Left lung (tissue), 10 donors: ENCODE measurements around the gene PMFBP1. TPM values are rescaled to one million over a fixed set of nuclear protein-coding genes. Genes with fewer than 3 reads are reported as not detected.
"Not testable (repeated sequence)": the region's sequence is repeated elsewhere in the genome, so short reads cannot be mapped to it uniquely, and the experiment has no call there.

Experiments
- ATAC-seq: fragments of 200-7000 bp; cut with Tn5 transposase; one replicate; pipeline ENCODE4 v1.9.1; 2020; ENCODE audit warnings: moderate library complexity
- DNase-seq, 4 donors: peaks; one replicate each; pipeline ENCODE4 v3.0.0-alpha.2; 2013 to 2020
- H3K27ac ChIP-seq, 2 donors: fragments of 200-600 bp; sonication (generic) in 1 of 2; one replicate each; pipeline versions ENCODE4 v1.5.0 to v1.8.0; 2020 to 2021
- H3K27me3 ChIP-seq, 2 donors: fragments of 200-600 bp; sonication (generic) in 1 of 2; one replicate each; pipeline versions ENCODE4 v1.5.0 to v1.8.0; 2020 to 2021
- H3K36me3 ChIP-seq, 2 donors: fragments of 200-600 bp; sonication (generic) in 1 of 2; one replicate each; pipeline versions ENCODE4 v1.5.0 to v1.8.0; 2020 to 2021
- H3K4me1 ChIP-seq, 2 donors: fragments of 200-600 bp; one replicate each; pipeline ENCODE4 v1.8.0; 2021
- H3K4me3 ChIP-seq, 2 donors: fragments of 200-600 bp; sonication (generic) in 1 of 2; one replicate each; pipeline versions ENCODE4 v1.5.0 to v1.8.0; 2020 to 2021; ENCODE audit warnings: mild to moderate bottlenecking in 1 of 2
- H3K9me3 ChIP-seq, 2 donors: fragments of 200-600 bp; sonication (generic) in 1 of 2; one replicate each; pipeline versions ENCODE4 v1.5.0 to v1.8.0; 2020 to 2021
- intact Hi-C, 2 donors: fragments of 100-400 bp; cut with DNase I; formaldehyde crosslinking; loops; one replicate each; pipeline versions ENCODE4 v1.11.2 to v1.14.2; 2022
- polyA plus RNA-seq, 6 donors: library from polyadenylated mRNA; unstranded; fragments of 120-200 nt; gene quantifications; one replicate each; pipeline ENCODE4 v1.2.1, GENCODE V29; 2013; ENCODE audit not compliant: insufficient read length in 6 of 6
- total RNA-seq, 2 donors: library from RNA; stranded (reverse); fragmentation: NEBNext Ultra II Directional; extraction: Animal tissue kit (Norgen Biotek cat#: 25700); gene quantifications; one replicate each; pipeline ENCODE4 v1.2.1, GENCODE V29; 2021
- TF ChIP-seq, protein P1 (sequence below), 2 donors: fragments of 200-600 bp; sonication (generic) in 1 of 2; IDR thresholded peaks; one replicate each; pipeline versions ENCODE4 v1.5.0 to v1.8.0; 2021; ENCODE audit warnings: antibody characterized with exemption in 2 of 2
- donor health status: DM: no; HTN: yes; CAD: no.
- donor health status: DM: no; HTN: no; CAD: no.

The PMFBP1 gene
- total and polyA plus RNA-seq, 8 donors, result 0.47 to 6.5 (median 4.9) TPM

DNA sequence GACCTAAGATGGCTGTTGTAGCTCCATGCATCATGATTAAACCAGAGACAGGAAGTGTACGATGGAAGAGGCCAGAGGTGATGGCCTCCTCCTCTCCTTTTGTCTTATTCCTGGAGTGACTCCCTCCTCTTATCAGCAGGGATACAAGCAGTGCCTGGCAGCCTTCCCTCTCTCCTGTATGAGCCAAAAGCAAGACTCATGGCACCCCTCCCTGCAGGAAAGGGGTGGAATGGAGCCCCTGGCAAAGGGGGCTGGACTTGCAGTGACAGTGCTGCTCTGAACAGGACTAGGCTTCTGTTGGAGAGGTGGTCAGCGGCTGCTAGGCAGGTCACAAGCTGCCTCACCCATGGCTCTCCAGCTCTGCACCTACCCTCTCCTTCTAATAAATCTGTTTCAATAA, 87.0 kb downstream of the PMFBP1 start:
- no peak for DNase-seq
- intact Hi-C loops, result no loop called here

DNA sequence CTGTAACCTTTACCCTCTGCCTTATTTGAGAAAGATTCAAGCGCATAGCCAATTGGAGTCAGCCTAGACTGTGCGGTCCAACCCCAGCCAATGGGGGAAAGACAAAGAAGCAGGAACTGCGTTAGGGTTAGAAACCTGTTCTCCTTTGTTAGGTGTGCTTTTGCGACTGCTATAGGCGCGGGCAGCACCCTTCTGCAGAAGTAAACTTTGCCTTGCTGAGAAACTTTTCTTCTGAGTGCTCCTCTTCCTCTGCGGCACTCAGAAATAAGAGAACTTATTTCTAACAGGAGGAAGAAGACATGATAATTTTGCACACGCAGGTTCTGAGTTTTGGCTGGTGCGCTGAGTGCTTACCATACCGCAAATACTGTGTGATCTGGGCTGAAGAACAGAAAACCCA, 87.5 kb downstream of the PMFBP1 start:
- no peak for DNase-seq
- Histone ChIP-seq H3K36me3 (peaks cover 0 to 55% of the 10 kb centered on the region in 2 donors), H3K27ac (no peak overlapping the region), H3K27me3 (no peaks in the 10 kb centered on the region), H3K4me3 (no peak overlapping the region), H3K4me1 (no peaks in the 10 kb centered on the region), H3K9me3 (peaks cover 0 to 13% of the 10 kb centered on the region in 2 donors)
- no peak for ATAC-seq
- intact Hi-C loops, result no loop called here
- TF ChIP-seq, protein P1, sequence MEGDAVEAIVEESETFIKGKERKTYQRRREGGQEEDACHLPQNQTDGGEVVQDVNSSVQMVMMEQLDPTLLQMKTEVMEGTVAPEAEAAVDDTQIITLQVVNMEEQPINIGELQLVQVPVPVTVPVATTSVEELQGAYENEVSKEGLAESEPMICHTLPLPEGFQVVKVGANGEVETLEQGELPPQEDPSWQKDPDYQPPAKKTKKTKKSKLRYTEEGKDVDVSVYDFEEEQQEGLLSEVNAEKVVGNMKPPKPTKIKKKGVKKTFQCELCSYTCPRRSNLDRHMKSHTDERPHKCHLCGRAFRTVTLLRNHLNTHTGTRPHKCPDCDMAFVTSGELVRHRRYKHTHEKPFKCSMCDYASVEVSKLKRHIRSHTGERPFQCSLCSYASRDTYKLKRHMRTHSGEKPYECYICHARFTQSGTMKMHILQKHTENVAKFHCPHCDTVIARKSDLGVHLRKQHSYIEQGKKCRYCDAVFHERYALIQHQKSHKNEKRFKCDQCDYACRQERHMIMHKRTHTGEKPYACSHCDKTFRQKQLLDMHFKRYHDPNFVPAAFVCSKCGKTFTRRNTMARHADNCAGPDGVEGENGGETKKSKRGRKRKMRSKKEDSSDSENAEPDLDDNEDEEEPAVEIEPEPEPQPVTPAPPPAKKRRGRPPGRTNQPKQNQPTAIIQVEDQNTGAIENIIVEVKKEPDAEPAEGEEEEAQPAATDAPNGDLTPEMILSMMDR (IDR thresholded peaks at IDR 0.05), result no peak

More for the DNA sequence above, 87.0 kb downstream of the PMFBP1 start:
- Histone ChIP-seq H3K36me3 (peaks cover 0 to 61% of the 10 kb centered on the region in 2 donors), H3K27ac (no peak overlapping the region), H3K9me3 (peaks cover 0 to 13% of the 10 kb centered on the region in 2 donors), H3K4me1 (no peaks in the 10 kb centered on the region), H3K4me3 (no peak overlapping the region), H3K27me3 (no peaks in the 10 kb centered on the region)
- TF ChIP-seq, protein P1 (IDR thresholded peaks at IDR 0.05), result no peak
- ATAC-seq, result no peak

DNA sequence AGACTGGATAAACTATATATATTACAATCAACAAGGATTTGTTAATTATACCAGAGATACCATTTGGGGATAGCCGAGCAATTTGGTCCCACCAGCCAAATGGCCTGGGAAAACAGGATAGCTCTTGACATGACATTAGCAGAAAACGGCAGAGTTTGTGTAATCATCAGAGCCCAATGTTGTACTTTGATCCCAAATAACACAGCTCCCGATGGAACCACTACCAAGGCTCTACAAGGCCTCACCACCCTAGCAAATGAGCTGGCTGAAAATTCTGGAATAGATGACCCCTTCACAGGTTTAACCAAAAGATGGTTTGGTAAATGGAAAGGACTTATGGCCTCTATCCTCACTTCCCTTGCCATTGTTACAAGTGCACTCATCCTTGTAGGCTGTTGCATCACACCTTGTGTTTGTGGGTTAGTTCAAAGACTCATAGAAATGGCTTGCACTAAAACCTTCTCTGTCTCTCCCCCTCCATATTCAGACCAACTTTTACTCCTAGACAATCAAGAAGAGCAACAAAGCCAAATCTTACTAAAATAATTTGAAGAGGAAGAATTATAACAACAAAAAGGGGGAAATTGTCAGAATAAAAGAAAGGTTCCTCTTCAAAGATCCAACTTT, 88.1 kb downstream of the PMFBP1 start:
- ATAC-seq (no peak), DNase-seq (no peak)
- TF ChIP-seq, protein P1 (IDR thresholded peaks at IDR 0.05), result no peak
- H3K27ac ChIP-seq, result no peak overlapping the region
- no peaks in the 10 kb centered on the region for H3K27me3 ChIP-seq
- H3K36me3 ChIP-seq, result peaks cover 0 to 50% of the 10 kb centered on the region in 2 donors
- no peaks in the 10 kb centered on the region for H3K4me1 ChIP-seq
- intact Hi-C loops, result no loop called here
- peaks cover 0 to 13% of the 10 kb centered on the region in 2 donors for H3K9me3 ChIP-seq
- H3K4me3 ChIP-seq, result no peak overlapping the region

DNA sequence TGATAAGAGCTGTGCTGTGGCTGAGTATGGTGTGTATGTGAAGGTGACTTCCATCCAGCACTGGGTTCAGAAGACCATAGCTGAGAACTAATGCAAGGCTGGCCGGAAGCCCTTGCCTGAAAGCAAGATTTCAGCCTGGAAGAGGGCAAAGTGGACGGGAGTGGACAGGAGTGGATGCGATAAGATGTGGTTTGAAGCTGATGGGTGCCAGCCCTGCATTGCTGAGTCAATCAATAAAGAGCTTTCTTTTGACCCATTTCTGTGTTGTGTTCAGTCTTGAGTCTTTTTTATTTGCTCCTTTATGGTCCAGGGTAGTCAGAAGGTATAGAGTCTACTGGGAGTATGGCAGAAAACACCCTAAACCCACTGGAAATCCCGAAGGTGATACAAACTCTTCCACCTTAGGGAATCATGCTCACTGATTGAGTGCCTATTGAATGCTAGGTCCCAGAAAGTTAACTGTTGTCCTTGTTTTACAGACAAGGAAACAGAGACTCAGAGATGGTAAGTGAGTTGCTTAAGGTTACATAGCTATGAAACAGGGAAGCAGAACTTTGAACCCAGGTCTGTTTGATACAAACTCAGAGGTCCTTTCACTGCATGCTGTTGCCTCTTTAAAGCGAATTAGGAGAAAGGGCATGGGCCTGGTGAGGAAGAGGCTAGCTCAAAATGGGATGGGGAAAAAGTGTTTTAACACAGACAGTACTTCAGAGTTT, 94.8 kb downstream of the PMFBP1 start:
- H3K27ac ChIP-seq, H3K27me3 ChIP-seq, H3K4me3 ChIP-seq, ATAC-seq, DNase-seq, H3K36me3 ChIP-seq, H3K4me1 ChIP-seq, intact Hi-C loops, H3K9me3 ChIP-seq: not testable (repeated sequence)

DNA sequence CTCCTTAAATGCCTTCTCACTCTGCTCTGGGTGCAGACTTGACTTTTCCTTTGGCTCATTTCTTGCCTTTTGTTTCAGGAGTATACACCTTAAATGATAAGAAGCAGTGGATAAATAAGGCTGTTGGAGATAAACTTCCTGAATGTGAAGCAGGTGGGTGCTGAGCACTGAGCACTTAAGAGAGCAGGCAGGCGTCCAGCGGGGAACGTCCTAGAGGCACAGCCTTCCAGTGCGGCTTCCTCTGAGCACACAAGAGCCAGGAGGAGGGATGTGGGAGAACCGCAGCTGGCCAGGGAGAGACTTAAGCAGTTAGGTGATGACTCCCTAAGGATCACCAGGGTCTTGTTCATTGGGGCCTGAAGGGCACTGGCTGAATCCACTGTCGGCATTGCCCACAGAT, 96.9 kb downstream of the PMFBP1 start:
- H3K4me1 ChIP-seq, H3K27me3 ChIP-seq, H3K36me3 ChIP-seq, H3K4me3 ChIP-seq, H3K9me3 ChIP-seq, DNase-seq, intact Hi-C loops, H3K27ac ChIP-seq: not testable (repeated sequence)
- peak; percentile 75 for ATAC-seq

DNA sequence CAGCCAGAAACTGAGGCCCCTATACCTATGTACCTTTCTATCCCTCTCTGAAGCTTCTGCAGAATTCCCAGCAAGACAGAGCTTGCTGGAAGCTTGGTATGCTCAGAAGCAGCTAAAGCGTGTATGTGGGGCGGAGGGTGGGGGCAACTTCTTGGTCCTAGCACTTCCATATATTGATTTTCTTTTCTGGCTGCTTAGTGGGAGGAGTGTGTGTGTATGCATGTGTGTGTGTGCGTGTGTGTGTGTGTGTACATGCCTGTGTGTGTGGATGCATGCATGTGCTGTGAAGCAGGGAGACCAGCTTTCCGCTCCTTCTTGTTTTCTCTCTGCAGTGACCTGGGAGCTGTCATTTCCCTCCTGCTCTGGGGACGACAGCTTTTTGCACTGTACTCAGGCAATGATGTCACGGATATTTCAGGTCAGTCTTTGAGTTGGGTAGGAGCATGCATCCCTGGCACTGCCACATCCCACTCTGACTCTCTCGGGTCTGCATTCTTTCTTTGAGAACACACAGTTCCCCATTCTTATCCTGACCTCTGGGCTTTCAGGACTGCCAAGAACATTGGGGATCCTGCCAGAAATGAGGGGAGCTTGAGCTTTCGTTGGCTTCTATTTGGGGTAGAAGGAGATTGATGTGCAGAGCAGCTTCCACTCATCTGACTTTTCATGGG, 98.3 kb downstream of the PMFBP1 start:
- peaks cover 2 to 3% of the 10 kb centered on the region in 2 donors for H3K4me1 ChIP-seq
- no peak for ATAC-seq
- H3K27ac ChIP-seq, result no peak overlapping the region
- no peaks in the 10 kb centered on the region for H3K9me3 ChIP-seq
- H3K36me3 ChIP-seq, result peaks cover 0 to 10% of the 10 kb centered on the region in 2 donors
- TF ChIP-seq, protein P1 (IDR thresholded peaks at IDR 0.05), result no peak
- peak in 1 of 4 donors; percentile 1 for DNase-seq
- no peaks in the 10 kb centered on the region for H3K27me3 ChIP-seq
- intact Hi-C loops, result no loop called here
- no peak overlapping the region for H3K4me3 ChIP-seq
